ENCODE measurements around the gene CLPSL2. TPM values are rescaled to one million over a fixed set of nuclear protein-coding genes. Genes with fewer than 3 reads are reported as not detected.
A peak's percentile ranks its signal among the peaks of the same experiment; 100 is the strongest.
"Not testable (repeated sequence)": the region's sequence is repeated elsewhere in the genome, so short reads cannot be mapped to it uniquely, and the experiment has no call there.

The CLPSL2 gene, protein sequence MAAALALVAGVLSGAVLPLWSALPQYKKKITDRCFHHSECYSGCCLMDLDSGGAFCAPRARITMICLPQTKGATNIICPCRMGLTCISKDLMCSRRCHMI
- total RNA-seq, result not detected in 2 replicates

DNA sequence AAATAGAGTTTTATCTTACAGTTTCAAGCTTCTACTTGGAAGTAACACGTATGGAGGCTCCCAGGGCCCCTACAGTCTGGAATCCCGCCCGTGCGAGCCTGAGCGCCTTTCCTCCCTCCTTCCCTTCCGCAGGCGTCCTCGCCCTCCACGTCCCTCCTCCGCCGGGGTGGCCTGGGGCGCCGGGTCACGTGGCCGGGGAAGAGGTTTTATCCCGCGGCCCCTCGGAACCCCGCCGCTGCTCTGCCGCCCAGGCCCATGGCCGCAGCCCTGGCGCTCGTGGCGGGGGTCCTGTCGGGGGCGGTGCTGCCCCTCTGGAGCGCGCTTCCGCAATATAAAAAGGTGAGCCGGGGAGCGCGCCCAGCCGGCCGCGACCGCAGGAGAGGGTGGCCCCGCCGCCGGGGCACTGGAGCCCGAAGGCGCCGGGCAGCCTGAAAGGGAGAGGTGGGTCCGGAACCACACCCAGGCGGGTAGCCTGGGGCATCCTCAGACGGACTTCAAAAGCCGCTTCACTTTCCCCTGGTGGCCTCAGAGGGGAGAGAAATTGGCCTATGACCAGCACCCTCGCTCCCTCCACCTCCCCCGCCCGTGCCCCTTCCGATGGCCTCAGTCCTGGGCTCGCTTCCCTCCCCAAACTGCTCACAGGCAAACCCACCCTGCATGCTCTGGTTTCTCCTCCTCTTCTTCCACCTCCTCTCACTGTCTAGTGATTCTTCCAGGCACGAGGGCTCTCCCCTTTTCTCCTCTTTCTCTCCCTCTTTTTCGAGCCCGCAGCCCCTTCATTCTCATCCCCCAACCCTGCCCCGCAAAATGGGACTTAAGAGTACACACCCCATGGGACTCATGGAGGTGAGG is at the start of gene CLPSL2:
Gene CLPSL2, plus strand, starts transcription at position 235 of the 852 bp plus-strand sequence. Its CDS starts 21 bp downstream, at position 256.
- no peak for DNase-seq (ENCODE audit: low read depth)

DNA sequence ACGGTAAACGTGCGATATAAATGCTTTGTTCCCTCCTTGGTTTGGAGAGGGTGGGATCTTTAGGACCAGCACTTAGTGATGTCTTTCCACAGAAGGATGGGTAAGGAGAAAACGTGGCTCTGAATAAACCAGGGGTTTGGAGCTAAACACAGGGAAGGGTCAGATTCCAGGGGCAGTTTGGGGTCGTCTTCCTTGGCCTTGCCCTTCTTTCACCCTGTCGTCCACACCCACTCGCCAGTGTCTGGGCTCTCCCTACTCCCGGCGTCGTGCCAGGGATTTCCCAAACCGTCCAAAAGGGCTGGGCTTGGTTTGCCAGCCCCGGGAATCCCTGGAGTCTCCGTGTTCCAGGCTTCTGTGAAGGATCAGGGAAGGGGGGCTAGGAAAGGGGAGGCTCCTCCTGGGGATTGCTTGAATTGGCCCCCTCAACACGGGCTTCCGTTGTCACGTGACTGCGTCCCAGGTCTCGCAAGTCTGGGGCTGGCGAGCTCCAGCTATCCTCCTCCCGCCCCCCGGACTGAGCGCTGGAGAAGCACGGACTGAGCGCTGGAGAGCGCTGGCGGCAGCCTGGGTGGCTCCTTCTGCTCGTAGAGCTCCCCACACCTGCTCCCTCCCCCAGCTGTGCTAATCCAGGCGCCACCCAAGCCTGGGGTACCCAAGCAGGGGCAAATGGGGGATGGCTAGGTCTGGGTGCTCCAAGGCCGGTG is 49.0 kb upstream of the CLPSL2 start:
- DNase-seq (ENCODE audit: low read depth), result peak; percentile 69

- DNase-seq (ENCODE audit: low read depth), result peak; percentile 89
Measured at GRCh38 chr6:35727935-35728682, 48.3 kb upstream of the CLPSL2 start.

DNA sequence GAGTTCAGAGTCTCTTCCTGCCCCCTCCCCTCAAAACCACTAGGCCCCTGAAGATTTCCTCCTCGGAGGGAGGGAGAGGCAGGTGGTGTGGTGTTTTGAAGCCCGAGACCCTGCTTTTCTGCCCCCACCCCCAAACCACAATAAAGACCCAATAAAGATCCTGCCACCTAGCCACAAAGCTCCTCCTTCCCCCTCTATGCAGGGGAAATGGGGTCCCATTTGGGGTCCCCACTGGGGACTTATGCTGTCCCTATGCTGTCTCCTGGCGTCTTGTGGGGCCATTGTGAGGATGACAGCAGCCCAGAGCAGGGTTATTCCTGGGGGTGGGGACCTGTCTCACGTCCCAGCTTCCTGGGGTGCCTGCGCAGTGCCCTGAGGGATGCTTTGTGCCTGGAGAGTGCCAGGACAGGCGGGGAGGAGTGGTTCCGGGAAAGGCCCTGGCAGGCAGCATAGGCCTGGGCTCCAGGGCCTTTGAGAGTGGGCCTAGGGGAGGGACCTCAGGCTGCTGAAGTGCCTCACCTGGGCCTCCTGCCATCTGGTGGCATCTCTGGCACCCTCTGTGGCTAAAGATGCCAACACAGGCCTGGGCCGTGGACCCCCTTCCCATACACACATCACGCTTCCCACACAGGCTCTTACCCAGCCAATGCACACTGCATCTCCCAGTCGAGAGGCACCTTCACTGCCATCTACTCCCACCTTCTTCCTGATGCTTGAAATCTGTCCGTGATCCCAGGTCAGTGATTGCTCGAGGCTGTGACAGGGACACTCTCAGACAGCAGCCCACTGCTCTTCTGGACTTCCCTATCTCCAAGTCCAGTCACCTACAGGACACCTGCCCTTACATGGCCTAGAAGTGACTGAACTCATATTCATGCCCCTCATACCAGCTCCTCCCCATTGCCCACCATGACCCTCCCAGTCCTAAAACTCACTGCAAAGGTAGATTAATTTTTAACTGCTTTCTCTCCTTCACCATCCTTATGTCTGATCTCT is 47.4 kb upstream of the CLPSL2 start:
- DNase-seq (ENCODE audit: low read depth), result no peak

DNA sequence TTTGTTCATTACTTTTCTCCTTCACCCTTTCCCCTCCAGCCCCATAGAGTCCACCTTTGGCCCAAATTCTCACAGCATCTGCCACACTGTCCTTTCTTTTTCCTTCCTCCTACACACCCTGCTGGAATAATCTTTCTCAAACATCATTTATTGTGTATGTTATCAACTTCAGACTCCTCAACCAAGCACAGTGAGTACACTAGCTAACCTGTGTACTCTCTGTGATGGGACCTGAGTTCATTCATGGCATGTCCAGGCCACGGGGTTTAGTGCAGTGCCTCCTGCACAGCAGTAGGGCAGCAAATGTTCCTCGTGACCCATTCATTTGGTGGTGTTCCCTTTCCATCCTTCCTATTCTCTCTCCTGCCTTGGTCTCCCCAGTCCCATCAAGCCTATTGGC is 46.7 kb upstream of the CLPSL2 start:
- no peak for DNase-seq (ENCODE audit: low read depth)

DNA sequence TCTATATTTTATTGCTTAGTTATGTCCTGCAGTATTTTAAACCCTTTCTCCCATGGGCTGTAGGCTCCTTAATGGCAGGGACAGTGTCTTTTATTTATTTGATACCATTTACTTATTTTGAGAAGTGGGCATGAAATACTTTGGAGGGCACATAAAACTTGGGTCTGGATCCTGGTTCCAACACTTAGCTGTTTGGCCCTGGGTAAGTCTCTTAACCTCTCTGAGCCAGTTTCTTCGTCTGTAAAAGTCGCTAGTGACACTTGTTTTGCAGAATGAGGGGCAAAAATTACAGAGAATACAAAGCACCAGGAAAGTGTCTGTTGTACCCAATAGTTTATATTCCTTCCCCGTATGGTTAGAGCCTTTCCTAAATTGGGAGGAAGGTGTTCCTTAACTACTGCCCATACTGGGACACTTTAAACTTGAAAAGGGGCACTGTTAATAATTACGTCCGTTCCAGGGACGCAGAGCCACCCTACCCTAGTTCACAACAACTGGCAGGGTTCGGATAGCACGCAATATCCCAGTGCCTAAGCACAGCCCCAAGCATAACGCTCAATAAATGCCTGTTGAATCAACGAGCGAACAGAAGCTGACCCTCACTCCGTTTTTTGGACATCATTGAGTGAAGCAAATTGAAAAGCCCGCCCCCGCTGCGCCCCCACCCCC is 45.5 kb upstream of the CLPSL2 start:
- DNase-seq (ENCODE audit: low read depth), result no peak

GRCh38 chr6:35731414-35731735 is 45.0 kb upstream of the CLPSL2 start:
- DNase-seq (ENCODE audit: low read depth), result peak; percentile 67

- DNase-seq (ENCODE audit: low read depth), result peak; percentile 82
Measured at GRCh38 chr6:35731736-35732532, 44.5 kb upstream of the CLPSL2 start.

DNA sequence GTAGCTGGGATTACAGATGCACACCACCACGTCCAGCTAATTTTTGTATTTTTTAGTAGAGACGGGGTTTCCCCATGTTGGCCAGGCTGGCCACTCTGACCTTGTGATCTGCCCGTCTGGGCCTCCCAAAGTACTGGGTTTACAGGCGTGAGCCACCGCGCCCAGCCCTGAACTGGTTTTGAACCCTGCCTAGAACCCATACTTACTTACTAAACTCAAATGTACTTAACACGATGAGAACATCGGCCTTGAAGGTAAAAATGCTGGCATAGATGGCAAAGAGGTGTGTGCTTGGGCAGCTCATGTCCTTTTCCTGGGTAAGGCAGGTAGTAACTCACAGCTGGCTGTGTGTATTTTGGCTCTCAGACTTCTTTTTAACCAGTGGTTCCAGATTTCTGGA is 42.8 kb upstream of the CLPSL2 start:
- no peak for DNase-seq (ENCODE audit: low read depth)

DNA sequence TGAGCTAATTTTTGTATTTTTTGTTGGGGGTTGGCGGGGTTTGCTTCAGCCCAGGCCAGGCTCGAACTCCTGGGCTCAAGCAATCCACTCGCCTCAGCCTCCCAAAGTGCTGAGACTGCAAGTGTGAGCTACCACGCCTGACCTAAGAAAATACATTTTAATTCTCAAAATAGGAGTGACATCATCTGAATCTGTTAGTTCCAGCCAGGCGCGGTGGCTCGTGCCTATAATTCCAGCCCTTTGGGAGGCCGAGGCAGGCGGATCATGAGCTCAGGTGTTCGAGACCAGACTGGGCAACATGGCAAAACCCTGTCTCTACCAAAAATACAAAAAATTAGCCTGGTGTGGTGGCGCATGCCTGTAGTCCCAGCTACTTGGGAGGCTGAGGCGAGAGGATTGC is 42.1 kb upstream of the CLPSL2 start:
- DNase-seq (ENCODE audit: low read depth), result not testable (repeated sequence)

DNA sequence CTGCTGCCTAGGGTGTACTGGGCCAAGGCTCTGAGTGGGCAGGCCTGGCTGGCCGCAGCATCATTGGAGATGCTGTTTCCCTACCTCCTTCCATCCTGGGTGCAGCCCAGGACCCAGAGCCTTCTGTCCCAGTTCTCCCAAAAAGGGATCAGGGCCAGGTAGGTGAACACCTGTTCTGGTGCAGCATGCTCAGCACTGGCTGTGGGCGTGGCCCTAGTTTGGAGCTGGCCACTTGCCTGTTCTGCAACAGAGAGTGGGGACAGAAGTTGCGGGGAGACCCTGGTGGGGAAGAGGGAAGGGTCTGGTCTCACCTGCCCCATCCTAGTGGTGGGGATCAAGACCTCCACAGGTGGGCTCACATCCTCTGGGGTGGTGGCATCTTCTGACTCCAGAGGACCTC is 40.9 kb upstream of the CLPSL2 start:
- DNase-seq (ENCODE audit: low read depth), result no peak

DNA sequence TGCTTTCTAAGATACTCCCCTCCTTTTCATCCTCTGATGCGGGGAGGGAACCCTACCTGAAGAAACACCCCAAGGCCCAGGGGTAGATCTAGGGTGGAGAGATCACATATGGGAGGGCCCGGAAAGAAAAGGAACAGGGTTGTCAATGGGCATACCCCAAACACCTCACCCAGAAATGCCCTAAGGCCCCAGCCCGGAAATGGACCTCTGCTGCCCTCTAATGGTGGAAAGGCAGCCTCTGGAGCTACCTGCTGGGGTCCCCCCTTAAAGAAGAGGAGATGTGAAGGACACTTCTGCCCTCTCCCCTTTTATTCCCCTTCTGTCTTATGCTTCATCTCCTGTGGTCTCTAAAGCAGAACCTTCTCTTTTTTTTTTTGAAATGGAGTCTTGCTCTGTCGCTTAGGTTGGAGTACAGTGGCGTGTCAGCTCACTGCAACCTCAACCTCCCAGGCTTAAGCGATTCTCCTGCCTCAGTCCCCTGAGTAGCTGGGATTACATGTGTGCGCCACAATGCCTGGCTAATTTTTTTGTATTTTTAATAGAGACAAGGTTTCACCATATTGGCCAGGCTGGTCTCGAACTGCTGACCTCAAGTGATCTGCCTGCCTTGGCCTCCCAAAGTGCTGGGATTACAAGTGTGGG is 40.0 kb upstream of the CLPSL2 start:
- DNase-seq (ENCODE audit: low read depth), result peak; percentile 33

DNA sequence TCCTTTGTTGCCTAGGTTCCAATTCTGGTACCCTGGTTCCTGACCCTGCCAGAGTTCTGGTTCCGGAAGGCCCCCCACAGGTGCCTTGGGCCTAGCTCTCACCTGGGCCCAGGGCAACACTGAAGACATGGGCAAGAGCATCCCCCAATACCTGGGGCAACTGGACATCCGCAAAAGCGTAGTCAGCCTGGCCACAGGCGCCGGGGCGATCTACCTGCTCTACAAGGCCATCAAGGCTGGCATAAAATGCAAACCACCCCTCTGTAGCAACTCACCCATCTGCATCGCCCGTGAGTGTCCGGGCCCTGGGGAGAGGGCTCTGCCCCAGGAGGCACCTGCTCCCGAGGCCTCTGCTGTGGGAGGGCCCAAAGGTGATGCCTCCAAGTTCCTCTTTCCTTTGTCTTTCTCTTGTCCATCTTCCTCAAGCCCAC is 39.4 kb upstream of the CLPSL2 start, which contains the start of gene ARMC12:
Gene ARMC12, plus strand, starts transcription at position 51 of the 431 bp plus-strand sequence. Its CDS starts 77 bp downstream, at position 128.
- DNase-seq (ENCODE audit: low read depth), result no peak

DNA sequence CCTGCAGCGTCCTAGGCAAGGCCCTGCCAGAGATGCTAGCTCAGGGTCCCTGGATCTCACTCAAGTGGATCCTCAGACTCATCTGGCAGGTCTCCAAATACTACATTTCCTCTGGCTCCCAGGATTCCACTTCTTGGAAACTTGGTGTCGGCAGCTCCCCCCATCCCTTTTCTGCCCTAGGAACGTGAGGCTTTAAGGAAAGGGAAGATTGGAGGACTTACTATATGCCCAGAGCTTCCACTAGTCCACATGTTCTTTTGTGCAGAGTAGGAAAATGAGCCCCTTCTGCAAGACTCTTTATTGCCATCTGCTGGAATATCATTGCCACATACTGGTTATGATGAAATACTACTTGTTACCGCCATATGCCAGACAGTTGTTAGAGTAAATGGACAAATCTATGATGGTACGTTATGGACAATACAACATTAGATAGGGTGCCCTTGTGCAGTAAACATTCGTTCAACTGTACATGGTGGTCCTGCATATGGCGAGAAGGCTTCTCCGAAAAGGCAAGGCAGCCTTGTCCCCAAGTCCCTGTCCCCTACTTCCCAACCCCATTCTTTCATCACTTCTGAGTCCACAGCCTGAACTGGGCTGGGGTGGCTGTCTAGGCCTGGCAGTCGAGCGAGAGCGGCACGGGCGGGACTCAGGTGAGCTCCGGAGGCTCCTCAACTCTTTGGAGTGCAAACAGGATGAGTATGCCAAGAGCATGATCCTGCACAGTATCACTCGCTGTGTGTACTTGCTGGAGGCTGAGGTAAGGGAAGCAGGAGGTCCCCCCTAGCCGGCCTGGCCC is 38.8 kb upstream of the CLPSL2 start:
- DNase-seq (ENCODE audit: low read depth), result peak; percentile 84

DNA sequence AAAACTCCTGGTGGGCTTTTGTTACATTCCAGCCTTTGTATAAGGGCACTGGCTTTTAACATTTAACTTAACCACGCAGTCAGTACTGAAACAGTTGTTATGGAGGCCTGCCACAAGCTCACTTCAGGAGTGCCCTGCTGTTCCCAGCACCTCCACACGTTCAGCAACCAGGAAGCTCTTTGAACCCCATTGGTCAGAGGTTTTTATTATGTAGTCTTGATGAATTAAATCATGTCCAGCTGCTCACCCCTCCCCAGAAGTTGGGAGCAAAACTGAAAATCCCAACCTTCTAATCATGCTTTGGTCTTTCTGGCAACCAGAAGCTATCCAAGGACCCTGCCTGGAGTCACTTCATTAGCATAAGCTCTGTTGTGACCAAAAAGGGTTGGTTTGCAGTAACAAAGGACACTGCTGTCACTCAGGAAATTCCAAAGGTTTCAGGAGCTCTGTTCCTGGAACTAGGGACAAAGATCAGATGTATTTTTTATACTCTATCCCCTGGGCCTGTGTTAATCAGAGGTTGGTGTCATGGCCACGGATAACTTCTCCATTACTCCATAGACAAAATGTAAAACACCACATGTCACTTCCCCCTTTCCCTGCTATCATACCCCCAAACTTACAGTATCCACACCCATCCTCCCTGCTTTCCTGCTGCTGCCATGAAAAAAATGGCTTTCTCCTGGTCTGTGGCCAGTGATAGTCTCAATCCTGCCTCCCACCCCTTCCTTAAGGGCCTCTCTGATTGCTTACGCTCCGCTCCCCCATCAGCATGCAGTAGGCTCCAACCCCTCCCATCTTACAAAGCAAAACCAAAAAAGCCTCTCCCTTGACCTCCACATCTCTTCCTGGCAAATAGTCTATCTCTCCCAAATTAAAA is 36.5 kb upstream of the CLPSL2 start:
- DNase-seq (ENCODE audit: low read depth), result no peak

DNA sequence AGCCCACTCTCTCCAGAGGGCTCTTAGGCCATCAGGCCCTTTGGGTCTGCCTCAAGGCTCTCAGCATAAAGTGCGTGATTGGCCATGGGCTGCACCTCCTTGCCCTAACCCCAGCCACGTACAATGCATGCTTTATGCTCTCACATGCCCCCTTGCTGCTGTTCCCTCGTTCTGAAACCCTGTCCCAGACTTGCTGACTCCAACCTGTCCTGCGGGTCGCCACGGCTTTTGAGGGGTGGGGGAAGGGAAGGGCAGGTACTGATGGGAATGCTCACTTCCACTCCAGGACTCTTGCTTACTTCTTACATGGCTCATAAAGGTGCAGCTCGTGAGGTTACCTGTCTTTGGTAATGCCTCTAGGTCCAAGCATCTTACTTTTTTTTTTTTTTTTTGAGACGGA is 33.6 kb upstream of the CLPSL2 start:
- no peak for DNase-seq (ENCODE audit: low read depth)

GRCh38 chr6:35745509-35745908 is 30.9 kb upstream of the CLPSL2 start:
- DNase-seq (ENCODE audit: low read depth), result no peak

Data from renal cortical epithelial cell (primary cell).